BLaER1 (cell line): ENCODE results near the gene SUCLG1.
A peak's percentile ranks its signal among the peaks of the same experiment; 100 is the strongest.

ENCODE experiments used
- H3K27ac ChIP-seq: shearing (Covaris generic); formaldehyde crosslinking; 2 replicates; pipeline ENCODE4 v1.8.1; 2022
- H3K27me3 ChIP-seq: shearing (Covaris generic); formaldehyde crosslinking; 2 replicates; pipeline ENCODE4 v1.8.1; 2022
- H3K36me3 ChIP-seq: shearing (Covaris generic); formaldehyde crosslinking; 2 replicates; pipeline ENCODE4 v1.8.1; 2022
- H3K4me1 ChIP-seq: shearing (Covaris generic); formaldehyde crosslinking; 2 replicates; pipeline ENCODE4 v1.8.1; 2022
- H3K4me2 ChIP-seq: shearing (Covaris generic); formaldehyde crosslinking; 2 replicates; pipeline ENCODE4 v1.8.1; 2022
- H3K4me3 ChIP-seq: shearing (Covaris generic); formaldehyde crosslinking; 2 replicates; pipeline ENCODE4 v1.8.1; 2022
- H3K9ac ChIP-seq: shearing (Covaris generic); formaldehyde crosslinking; 2 replicates; pipeline ENCODE4 v1.8.1; 2022
- H3K9me3 ChIP-seq: shearing (Covaris generic); formaldehyde crosslinking; 2 replicates; pipeline ENCODE4 v1.8.1; 2022
- H4K20me1 ChIP-seq: shearing (Covaris generic); formaldehyde crosslinking; 2 replicates; pipeline ENCODE4 v1.8.1; 2022
- Cebpa-rat ChIP-seq: shearing (Covaris generic); IDR thresholded peaks from 2 replicates; pipeline ENCODE4 v1.8.1; 2022

SUCLG1 gene

DNA sequence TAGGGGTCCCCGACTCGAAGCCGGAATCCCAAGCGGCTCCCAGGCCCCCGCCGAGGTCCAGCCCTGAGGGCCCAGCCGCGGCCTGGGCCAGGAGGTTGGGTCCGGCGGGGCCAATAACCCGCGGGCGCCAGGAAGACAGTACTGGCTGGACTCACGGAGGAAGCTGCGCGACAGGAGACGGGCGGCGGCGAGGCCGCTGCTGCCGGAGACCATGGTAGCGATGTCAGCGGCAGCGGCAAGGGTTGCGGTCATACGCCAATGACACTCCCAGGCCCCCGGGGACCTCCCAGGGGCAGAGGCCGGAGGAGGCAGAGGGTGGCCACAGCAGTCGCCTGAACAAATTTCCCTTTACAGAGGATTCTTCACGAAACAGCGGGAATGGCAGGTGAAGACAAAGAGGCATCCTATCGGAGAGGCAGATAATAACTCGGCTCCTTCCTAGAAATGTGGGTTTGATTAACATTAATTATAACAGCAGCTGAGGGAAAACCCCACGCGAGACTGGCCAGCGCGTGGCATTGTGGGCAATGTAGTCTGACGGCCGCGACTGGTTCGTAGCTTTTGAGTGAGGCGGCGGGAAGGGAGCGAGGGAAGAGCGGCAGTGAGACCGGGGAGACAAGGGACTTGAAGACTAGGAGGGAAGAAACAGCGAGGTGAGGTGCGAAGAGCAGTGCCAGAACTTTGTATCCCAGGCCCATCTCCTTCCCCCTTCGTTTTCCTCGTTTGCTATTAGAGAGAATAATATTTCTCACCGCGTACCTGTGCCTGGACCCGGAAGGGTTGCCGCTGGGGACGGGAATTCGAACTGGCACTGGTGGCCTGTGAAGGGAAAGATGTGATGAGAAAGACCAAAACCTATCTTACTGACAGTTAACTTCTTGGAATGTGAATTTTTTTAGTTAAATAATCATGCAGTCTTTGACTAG is at the start of gene SUCLG1:
Gene SUCLG1 (minus strand): TSS at position 263 of the 926 bp plus-strand sequence. CDS start 11 bp downstream, at position 252.
- peak within 1 kb of the TSS; percentile 94 for H3K4me3 ChIP-seq
- peak within 1 kb of the TSS; percentile 93 for H3K27ac ChIP-seq
- peaks cover 32% of the 10 kb centered on the region for H4K20me1 ChIP-seq
- peak within 1 kb of the TSS; percentile 86 for H3K9ac ChIP-seq
- H3K4me1 ChIP-seq, result peaks cover 27% of the 10 kb centered on the region
- H3K27me3 ChIP-seq, result no peaks in the 10 kb centered on the region
- no peaks in the 10 kb centered on the region for H3K9me3 ChIP-seq
- peak within 1 kb of the TSS; percentile 93 for H3K4me2 ChIP-seq
- TF ChIP-seq Cebpa-rat, result no peak
- H3K36me3 ChIP-seq, result peaks cover 6% of the 10 kb centered on the region; the same call in 1 of the 2 replicates

DNA sequence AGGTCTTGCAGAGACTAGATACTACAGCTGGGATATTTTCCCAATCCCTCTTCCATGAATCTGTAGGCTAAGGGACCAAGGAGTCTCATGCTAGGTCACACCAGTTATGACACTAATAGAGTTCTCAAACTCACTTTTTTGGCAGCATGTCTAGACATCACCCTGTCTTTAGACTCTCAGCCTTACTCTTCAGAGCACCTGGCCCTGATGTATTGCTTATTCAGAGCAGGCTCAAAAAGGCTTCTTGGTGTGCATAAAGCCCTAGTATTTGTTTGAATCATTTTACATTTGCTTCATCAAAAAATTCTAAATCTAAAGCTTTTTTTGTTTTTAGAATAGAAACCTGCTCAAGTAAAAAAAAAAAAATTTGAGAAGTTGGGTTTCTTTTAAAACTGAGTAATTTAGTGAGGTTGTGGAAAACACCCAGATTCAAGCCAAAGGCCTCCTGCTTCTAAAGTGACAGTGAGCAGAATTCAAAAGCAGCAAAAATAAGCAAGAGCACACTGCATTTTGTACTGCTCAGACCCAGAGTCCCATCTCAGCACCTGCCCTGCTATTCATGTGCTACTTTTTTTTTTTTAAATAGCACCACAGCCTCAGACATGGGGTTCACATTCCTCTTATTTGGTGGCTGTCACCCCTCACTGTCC is 39.2 kb upstream of the SUCLG1 start:
- no peak overlapping the region for H3K4me2 ChIP-seq
- no peak for TF ChIP-seq Cebpa-rat
- no peaks in the 10 kb centered on the region for H4K20me1 ChIP-seq

DNA sequence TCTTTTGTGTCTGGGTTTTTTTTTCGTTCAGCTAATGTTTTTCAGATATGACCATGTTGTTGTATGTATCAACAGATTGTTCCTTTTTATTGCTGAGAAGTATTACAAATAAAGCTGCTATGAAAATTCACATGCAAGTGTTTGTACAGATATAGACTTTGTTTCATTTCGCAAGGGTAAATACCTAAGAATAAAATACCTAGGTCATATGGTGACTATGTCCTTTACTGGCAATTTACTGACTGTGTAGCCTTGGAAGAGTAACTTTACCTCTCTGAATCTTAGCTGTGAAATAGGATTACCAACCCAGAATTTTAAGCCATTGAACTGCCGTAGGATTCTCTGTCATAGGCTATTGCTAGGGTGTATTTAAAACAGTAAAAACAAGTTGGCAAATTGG is 38.2 kb upstream of the SUCLG1 start:
- H4K20me1 ChIP-seq, result no peaks in the 10 kb centered on the region
- no peak overlapping the region for H3K4me3 ChIP-seq
- H3K27me3 ChIP-seq, result no peaks in the 10 kb centered on the region
- no peak overlapping the region for H3K4me2 ChIP-seq
- TF ChIP-seq Cebpa-rat, result no peak
- H3K9ac ChIP-seq, result no peak overlapping the region
- H3K36me3 ChIP-seq, result no peaks in the 10 kb centered on the region
- no peaks in the 10 kb centered on the region for H3K9me3 ChIP-seq
- no peak overlapping the region for H3K27ac ChIP-seq
- H3K4me1 ChIP-seq, result no peaks in the 10 kb centered on the region

More for the DNA sequence above, 39.2 kb upstream of the SUCLG1 start:
- H3K36me3 ChIP-seq, result no peaks in the 10 kb centered on the region
- H3K27ac ChIP-seq, result no peak overlapping the region
- H3K27me3 ChIP-seq, result no peaks in the 10 kb centered on the region
- no peaks in the 10 kb centered on the region for H3K9me3 ChIP-seq
- no peak overlapping the region for H3K9ac ChIP-seq
- H3K4me1 ChIP-seq, result no peaks in the 10 kb centered on the region
- H3K4me3 ChIP-seq, result no peak overlapping the region

DNA sequence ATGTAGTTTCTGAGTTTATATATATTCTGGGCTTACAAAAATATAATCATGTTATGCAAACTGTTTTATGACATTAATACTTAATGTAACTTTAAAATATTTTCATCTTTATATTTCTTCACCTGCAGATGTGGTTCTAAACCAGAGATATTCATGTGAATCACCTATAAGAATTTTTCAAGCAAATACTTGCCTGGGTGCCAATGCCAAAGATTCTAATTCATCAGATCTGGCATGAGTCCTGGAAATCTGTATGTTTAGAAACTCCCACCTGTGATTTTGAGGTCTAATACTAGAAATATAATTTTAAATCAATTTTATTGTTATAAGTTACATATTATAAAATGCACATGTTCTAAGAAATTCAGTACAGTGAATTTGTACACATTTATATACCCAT is 37.3 kb upstream of the SUCLG1 start:
- Histone ChIP-seq H3K9ac (no peak overlapping the region), H3K4me3 (no peak overlapping the region), H4K20me1 (no peaks in the 10 kb centered on the region), H3K27ac (no peak overlapping the region), H3K27me3 (no peaks in the 10 kb centered on the region), H3K4me1 (no peaks in the 10 kb centered on the region), H3K9me3 (no peaks in the 10 kb centered on the region), H3K4me2 (no peak overlapping the region), H3K36me3 (no peaks in the 10 kb centered on the region)
- no peak for TF ChIP-seq Cebpa-rat

DNA sequence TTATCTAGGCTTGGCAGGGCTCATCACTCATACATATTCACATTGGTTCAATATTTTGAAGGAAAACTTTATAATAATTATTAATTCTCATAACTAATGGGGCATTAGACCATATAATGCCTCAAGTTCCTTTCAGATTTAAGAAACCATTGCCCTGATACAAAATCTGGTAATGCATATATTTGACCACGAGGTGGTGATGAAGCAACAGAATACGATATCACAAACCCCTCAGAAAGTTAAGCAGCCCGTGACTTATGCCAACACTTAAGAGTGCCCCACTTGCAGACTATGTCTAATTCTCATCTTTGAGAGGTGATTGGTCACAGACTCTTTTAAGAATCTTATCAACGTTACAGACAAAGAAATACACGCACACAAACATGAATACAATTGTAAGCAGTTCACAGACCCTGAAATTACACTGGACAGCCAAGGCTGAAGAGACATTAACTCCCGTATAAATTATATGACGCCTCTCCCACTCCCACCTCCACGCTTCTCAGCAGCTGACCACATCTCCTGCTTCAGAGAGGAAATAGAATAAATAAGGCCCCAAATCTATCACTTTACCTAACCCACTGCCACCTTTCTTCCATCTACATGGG is 36.6 kb upstream of the SUCLG1 start:
- no peak overlapping the region for H3K27ac ChIP-seq
- H3K4me1 ChIP-seq, result no peaks in the 10 kb centered on the region
- H3K36me3 ChIP-seq, result no peaks in the 10 kb centered on the region
- no peaks in the 10 kb centered on the region for H4K20me1 ChIP-seq
- no peak overlapping the region for H3K4me2 ChIP-seq
- no peak for TF ChIP-seq Cebpa-rat
- no peaks in the 10 kb centered on the region for H3K9me3 ChIP-seq
- H3K4me3 ChIP-seq, result no peak overlapping the region
- no peak overlapping the region for H3K9ac ChIP-seq
- no peaks in the 10 kb centered on the region for H3K27me3 ChIP-seq

DNA sequence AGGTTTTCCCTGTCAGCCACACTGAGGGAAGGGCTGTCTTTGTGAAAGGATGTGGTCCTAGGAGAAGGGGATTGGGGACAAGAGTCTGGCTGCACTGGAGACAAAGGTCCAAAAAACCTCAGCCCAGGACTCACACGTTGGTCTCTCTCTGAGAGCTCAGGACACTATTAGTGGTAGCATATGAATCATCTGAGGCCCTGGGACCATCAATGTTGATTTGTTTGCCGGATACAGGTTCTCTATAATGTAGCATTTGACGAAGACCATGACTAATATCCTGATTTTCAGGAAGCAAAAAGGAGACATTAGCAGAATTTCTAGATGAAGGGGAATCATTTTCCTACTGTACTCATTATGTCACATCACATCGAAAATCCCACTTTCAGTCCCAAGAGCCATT is 35.0 kb upstream of the SUCLG1 start:
- no peak overlapping the region for H3K4me3 ChIP-seq
- no peaks in the 10 kb centered on the region for H4K20me1 ChIP-seq
- no peak overlapping the region for H3K9ac ChIP-seq
- H3K27ac ChIP-seq, result no peak overlapping the region
- H3K36me3 ChIP-seq, result no peaks in the 10 kb centered on the region
- no peak for TF ChIP-seq Cebpa-rat
- H3K27me3 ChIP-seq, result no peaks in the 10 kb centered on the region
- no peak overlapping the region for H3K4me2 ChIP-seq
- no peaks in the 10 kb centered on the region for H3K4me1 ChIP-seq
- no peaks in the 10 kb centered on the region for H3K9me3 ChIP-seq

DNA sequence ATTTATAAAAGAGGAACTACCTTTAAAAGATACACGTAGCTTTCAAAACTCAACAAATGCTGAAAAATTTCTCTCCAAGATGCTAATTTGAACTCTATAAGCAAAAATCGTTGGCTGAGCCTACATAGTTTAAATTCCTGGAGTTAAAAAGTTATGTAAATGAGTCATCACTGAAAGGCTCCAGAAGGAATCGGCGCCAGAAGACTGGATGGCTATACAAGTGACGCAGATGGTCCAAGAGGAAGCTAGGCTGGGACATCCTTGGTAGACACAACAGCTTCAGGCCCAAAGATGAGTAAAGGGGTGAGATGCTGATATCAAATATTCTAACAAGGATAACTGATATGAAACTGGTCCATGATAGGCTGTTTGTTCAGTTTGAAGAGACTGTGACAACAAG is 34.4 kb upstream of the SUCLG1 start:
- Histone ChIP-seq H3K4me1 (no peaks in the 10 kb centered on the region), H3K27me3 (no peaks in the 10 kb centered on the region), H3K27ac (no peak overlapping the region), H3K36me3 (no peaks in the 10 kb centered on the region), H3K4me2 (no peak overlapping the region), H4K20me1 (no peaks in the 10 kb centered on the region), H3K9me3 (no peaks in the 10 kb centered on the region), H3K4me3 (no peak overlapping the region), H3K9ac (no peak overlapping the region)
- no peak for TF ChIP-seq Cebpa-rat

DNA sequence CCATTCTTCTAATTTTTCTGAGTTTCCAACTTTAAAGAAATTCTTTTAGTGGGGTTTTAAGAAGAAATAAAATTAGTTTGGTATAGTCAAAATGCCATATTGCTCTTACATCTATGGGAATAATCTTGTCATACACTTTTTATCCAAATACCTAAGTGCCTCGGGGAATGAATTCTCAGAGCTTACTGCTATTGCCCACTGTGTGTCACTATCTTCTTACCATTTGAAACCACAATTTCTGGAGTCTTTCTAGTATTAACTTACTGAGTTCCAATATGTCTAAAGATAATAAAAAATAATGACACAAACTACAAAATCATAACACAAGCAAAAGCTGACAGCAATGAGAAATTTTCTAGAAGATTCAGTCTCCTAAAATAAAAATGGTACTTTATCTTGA is 33.5 kb upstream of the SUCLG1 start:
- Histone ChIP-seq H3K4me2 (no peak overlapping the region), H3K9ac (no peak overlapping the region), H3K4me1 (no peaks in the 10 kb centered on the region), H3K9me3 (no peaks in the 10 kb centered on the region), H3K27me3 (no peaks in the 10 kb centered on the region), H3K4me3 (no peak overlapping the region), H4K20me1 (no peaks in the 10 kb centered on the region), H3K27ac (no peak overlapping the region), H3K36me3 (no peaks in the 10 kb centered on the region)
- TF ChIP-seq Cebpa-rat, result no peak

DNA sequence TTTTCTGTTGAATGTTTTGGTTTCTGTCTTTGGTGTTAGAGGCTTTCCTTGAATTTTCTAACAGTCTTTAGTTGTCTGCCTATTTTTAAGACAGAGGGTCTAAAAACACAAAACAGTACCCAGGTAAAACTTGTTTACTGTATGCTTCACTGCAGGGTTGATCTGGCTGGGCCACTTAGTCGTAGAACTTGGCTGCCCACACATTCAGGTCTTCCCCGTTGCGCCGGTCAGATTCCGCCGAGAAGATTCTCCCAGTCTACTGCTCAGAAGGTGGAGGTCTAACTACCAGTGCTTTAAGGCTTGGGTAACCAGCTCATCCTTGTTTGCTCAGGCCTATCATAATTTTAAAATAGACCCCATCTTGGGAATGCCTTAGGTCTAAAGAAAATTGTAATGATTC is 32.7 kb upstream of the SUCLG1 start:
- Histone ChIP-seq H3K36me3 (no peaks in the 10 kb centered on the region), H3K9me3 (no peaks in the 10 kb centered on the region), H3K9ac (no peak overlapping the region), H3K4me3 (no peak overlapping the region), H4K20me1 (no peaks in the 10 kb centered on the region), H3K4me2 (no peak overlapping the region), H3K4me1 (no peaks in the 10 kb centered on the region), H3K27me3 (no peaks in the 10 kb centered on the region), H3K27ac (no peak overlapping the region)
- no peak for TF ChIP-seq Cebpa-rat

DNA sequence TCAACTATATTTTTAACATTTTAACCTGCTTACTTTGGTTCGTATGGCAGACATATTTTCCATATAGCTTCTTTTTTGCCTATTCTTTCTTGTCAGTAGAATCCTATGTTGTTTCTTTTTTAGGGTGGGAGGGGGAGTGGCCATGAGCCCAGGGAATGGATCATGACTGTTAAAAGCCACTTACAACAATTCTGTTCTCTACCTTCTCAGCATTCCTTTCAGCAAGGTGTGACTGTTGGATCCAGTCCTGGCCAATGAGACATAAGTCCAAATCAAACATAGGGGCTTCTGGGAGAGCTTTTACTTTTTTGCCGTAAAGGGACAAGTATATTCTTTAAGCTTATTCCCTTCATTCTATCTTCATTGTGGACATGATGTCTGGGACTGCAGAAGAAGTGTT is 32.2 kb upstream of the SUCLG1 start:
- H3K27me3 ChIP-seq, result no peaks in the 10 kb centered on the region

More for the DNA sequence above, 32.2 kb upstream of the SUCLG1 start:
- no peak overlapping the region for H3K4me2 ChIP-seq
- no peaks in the 10 kb centered on the region for H3K36me3 ChIP-seq
- no peak overlapping the region for H3K4me3 ChIP-seq
- no peaks in the 10 kb centered on the region for H4K20me1 ChIP-seq
- no peak overlapping the region for H3K27ac ChIP-seq
- no peaks in the 10 kb centered on the region for H3K4me1 ChIP-seq
- H3K9ac ChIP-seq, result no peak overlapping the region
- TF ChIP-seq Cebpa-rat, result no peak
- no peaks in the 10 kb centered on the region for H3K9me3 ChIP-seq
